NCI-H345 treated with DMSO at 0.1 percent for 48 hours (cell line): Measurements from ENCODE around the gene CNN3.
A peak's percentile ranks its signal among the peaks of the same experiment; 100 is the strongest.
"Not testable (repeated sequence)": the region's sequence is repeated elsewhere in the genome, so short reads cannot be mapped to it uniquely, and the experiment has no call there.

ENCODE experiments used
- DNase-seq: peaks from one replicate; lab custom pipeline; 2025; ENCODE audit not compliant: unreplicated experiment; lab: John Stamatoyannopoulos, UW

CNN3 gene

DNA sequence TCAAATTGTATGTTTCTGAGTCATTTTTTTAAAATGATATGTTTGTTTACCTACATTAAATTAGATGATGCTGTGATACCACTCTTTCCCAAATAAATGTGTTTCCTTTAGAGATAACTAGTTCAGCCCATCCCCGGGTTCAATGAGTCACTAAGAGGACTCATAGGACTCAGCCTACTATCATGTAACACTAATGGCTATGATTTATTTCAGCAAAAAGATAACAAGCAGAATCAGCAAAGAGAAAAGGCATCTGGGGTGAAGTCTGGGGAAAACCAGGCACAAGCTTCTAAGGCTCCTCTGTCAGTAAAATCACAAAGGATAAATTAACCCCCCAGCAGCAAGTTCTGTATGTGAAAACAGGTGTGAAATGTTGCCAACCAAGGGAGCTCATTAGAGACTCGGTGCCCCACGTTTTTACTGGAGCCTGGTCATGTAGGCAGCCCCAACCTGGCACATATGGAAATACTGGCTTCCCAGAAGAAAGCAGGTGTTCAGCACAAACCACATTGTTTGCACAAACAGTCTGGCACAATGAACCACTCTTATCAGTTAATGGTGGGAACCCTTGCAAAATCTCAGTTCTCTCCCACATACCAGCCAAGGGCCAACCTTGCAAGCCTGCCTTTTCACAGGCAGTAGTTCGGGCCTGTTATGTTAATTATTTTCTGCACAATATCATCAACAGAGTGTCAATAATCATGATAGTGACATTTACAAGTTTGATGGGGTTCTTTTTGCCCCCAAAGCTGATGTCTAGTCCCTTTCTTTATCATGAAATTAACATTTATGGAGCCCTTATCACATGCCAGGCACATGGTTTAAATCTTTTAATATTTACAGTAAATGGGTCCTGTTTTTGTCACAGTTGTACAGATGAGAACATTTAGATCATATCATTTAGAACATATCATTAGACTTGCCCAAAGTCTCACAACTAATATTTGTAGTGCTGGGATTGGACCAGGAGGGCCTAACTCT lies 23.1 kb upstream of the CNN3 start:
- peak; percentile 73 for DNase-seq

- no peak for DNase-seq
Measured at GRCh38 chr1:94947437-94947836, 20.5 kb upstream of the CNN3 start.

DNA sequence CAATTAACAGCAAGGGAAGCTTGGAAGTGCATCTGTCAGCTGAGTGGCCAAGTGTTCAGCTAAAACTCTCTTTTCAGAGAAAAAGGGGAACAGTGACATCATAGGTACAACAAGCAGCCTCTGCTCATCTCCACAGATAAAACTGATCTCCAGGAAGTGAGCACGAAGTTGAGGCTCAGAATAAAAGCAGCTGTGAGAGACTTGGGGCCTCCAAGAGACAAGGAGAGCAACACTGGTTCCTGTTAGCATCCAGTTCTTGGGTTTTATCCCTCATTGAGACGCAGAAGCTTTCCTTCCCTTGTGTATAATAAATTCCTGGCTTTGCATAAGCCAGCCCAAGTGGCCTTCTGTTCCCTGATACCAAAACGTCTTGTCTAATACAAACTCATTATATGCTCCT lies 20.0 kb upstream of the CNN3 start:
- DNase-seq, result no peak

DNA sequence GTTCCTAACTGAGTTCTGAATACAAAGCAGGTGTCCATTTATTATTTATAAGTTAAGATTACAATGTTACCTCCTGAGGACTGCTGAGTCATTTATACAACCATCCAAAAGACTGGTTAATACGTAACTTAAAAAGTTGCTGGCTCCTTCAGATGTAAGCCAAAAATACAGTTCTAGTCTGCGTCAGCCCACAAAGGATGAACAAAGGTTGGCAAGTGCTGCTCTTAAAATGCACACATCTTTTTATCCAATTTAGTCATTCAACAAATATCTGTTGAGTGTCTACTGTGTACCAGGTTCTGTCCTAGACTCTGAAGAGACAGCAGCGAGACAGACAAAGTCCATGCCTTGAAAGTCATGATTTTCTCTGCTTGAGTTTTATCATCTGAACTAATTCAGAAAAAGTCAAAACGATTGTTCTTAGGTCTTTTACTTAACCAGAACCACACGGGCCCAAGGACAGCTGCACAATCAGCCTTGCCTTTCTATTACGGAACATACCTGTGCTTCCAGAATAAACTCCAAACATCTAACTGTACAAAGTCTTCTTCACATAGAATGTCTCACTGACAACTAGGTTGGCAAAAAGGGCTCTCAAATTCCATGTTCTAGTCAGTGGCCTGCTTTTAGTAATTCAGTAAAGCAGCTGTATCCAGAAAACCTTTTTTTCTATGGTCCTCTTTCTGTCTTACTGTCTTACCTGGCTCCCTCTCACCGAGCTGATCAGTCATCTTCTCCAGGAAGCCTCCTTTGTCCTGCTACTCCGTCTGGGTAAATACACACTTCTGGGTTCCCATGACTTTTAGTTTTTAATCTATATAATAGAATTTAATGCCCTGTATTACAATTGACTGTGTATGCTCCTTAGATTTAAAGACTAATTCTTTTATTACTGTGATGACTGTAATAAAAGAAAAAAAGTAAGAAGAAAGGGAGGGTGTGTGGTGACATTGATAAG lies 15.5 kb upstream of the CNN3 start:
- no peak for DNase-seq

DNA sequence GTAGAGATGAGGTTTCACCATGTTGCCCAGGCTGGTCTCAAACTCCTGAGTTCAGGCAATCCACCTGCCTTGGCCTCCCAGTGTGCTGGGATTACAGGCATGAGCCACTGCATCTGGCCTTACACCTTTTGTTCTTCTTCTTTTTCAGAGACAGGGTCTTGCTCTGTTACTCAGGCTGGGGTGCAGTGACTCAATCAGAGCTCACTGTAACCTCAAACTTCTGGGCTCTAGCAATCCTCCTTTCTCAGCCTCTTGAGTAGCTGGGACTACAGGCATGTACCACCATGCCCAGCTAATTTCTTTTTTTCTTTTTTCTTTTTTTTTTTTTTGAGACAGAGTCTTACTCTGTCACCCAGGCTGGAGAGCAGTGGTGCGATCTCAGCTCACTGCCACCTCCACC lies 14.6 kb upstream of the CNN3 start:
- DNase-seq, result not testable (repeated sequence)

GRCh38 chr1:94940738-94941137 lies 13.8 kb upstream of the CNN3 start:
- no peak for DNase-seq

- no peak for DNase-seq
Measured at GRCh38 chr1:94937820-94938219, 10.9 kb upstream of the CNN3 start.

GRCh38 chr1:94936861-94937620 lies 10.1 kb upstream of the CNN3 start:
- DNase-seq, result no peak

GRCh38 chr1:94935476-94935875 lies 8.6 kb upstream of the CNN3 start:
- DNase-seq, result no peak

DNA sequence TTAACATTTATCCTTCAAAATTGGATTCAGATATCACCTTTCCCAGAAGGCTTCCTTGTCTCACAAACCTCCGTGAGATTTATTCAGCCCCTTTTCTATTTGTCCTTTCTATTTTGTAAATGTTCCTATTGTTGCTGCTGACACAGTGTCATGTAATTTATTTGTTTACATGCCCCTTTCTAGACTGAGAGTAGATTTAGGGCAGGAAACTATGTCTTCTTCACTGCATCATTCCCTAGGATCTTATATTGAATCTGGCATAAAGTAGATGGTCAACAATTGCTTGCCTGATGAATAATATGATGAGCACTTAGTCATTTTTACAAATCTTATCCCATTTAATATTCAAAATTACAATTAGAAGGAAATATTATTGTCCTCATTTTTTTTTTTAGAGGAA lies 8.1 kb upstream of the CNN3 start:
- DNase-seq, result no peak

DNA sequence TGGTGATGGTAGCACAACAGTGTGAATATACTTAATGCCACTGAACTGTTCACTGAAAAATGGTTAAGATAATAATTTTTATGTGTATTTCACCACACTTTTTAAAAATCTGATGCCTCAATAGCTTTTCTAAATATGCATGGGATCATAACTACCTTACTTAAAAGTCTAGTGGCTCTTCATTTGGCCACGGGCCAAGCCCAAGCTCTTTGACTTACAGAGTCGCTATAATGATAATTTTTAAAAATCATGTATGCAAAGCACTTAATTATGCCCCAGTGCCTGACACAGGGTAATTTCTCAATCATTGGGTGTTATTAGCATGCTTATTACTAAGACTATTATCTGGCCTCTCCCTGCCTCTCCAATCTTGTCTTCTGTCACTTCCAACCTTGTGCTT lies 7.6 kb upstream of the CNN3 start:
- DNase-seq, result no peak

DNA sequence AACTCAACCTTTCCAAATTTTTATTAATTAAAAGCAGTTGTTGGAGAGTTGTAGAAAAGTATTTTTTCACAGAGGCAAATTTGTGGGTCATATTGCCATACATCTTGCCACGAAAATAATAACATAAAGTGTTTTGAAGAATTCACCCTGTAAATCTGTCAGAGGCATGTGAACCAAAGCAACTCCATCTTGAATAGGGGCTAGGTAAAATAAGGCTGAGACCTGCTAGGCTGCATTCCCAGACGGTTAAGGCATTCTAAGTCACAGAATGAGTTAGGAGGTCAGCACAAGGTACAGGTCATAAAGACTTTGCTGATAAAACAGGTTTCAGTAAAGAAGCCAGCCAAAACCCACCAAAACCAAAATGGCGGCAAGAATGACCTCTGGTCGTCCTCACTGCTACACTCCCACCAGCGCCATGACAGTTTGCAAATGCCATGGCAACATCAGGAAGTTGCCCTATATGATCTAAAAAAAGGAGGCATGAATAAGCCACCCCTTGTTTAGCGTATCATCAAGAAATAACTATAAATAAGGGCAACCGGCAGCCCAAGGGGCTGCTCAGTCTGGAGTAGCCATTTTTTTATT lies 4.4 kb upstream of the CNN3 start:
- no peak for DNase-seq

DNA sequence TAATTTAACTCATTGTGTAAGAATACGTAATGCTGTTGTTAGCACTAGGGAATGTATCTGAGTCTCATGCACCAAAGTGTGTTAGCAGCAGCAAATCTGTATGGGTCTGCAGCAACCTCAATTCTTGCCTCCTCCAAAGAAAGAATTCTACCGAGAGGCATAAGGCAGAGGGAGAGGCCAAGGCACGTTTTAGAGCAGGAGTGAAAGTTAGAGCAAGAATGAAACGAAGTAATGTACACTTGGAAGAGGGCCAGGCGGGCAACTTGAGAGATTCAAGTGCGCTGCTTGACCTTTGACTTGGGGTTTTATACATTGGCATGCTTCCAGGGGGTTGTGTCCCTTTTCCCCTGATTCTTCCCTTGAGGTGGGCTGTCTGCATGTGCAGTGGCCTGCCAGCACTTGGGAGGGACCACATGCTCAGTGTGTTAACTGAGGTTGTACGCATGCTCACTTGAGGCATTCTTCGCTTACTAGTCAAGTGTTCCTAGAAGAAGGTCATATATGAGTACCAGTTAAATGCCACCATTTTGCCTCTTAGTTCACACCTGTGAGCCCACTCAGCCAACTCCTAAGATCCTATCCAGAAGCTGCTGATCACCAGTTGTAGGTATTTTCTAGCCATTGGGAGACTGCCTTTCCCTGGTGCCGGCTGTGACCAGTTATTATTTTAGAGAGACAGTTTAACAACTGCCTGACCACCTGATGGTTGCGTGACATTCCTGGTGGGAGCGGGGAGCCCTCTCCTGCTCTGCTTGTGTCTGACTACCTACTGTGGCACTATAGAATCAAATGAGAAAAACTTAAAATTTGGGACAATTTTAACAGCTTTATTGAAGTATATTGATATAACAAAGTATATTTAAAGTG lies 2.7 kb upstream of the CNN3 start:
- DNase-seq, result no peak

- no peak for DNase-seq
Measured at GRCh38 chr1:94928293-94928939, 1.5 kb upstream of the CNN3 start.

GRCh38 chr1:94927405-94928175 lies 680 bp upstream of the CNN3 start:
- peak; percentile 41 for DNase-seq

- peak; percentile 14 for DNase-seq
Measured at GRCh38 chr1:94926126-94926914, 590 bp downstream of the CNN3 start.

DNA sequence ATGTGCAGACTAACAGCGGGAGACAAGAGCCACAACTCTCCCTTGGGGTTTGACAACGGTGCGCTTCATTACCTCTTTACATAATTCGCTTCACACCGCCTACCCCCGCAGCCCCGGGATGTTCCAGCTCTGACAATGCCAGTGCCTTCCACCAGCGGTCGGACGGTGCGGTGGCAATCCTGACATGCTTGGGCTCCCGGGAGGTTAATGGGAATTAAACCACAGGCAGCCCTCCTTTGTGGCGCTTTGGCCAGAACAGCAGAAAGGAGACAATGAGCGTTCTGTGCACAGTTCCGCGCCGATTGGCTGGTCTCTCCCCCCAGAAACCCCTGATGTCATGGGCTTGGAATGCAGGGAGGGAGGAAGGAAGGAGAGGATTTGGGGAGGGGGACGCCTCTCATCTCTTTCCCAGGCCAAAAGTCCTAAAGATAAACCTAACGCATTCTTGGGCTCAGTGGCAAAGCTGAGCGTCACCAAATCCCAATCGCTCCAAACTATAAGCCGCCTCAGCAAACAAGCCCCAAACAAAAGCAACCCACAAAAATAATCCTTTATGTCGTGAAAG lies 1.3 kb downstream of the CNN3 start:
- peak; percentile 74 for DNase-seq
